GM23338 (cell line): ENCODE results near the gene MEN1. TPM values are rescaled to one million over a fixed set of nuclear protein-coding genes. Genes with fewer than 3 reads are reported as not detected.

ENCODE experiments used
- ATAC-seq: fragments of 200-7000 bp; cut with Tn5 transposase; 3 replicates; pipeline ENCODE4 v1.9.1; 2020
- DNase-seq: peaks from one replicate; pipeline ENCODE4 v3.0.0-alpha.2; 2015; ENCODE audit warnings: low spot score
- H2AFZ ChIP-seq: fragments of 200-600 bp; sonication (generic); 2 replicates; pipeline ENCODE4 v1.8.0; 2016; ENCODE audit warnings: antibody characterized with exemption, mild to moderate bottlenecking, moderate library complexity
- H3F3A ChIP-seq: fragments of 200-600 bp; sonication (generic); replicated peaks from 2 replicates; pipeline ENCODE4 v1.8.0; 2017; ENCODE audit warnings: antibody characterized with exemption, mixed run types, low read depth
- H3K27ac ChIP-seq: fragments of 200-600 bp; sonication (generic); 2 replicates; pipeline ENCODE4 v1.6.1; 2016; ENCODE audit warnings: low read depth
- H3K27me3 ChIP-seq: fragments of 200-600 bp; sonication (generic); 2 replicates; pipeline ENCODE4 v1.8.0; 2016; ENCODE audit warnings: mild to moderate bottlenecking, mixed run types, moderate library complexity; ENCODE audit not compliant: insufficient read depth
- H3K36me3 ChIP-seq: fragments of 200-600 bp; sonication (generic); 2 replicates; pipeline ENCODE4 v1.8.0; 2016; ENCODE audit warnings: mild to moderate bottlenecking; ENCODE audit not compliant: insufficient read depth
- H3K4me1 ChIP-seq: fragments of 200-600 bp; sonication (generic); 2 replicates; pipeline ENCODE4 v1.8.0; 2016; ENCODE audit warnings: mild to moderate bottlenecking, moderate library complexity; ENCODE audit not compliant: insufficient read depth
- H3K4me2 ChIP-seq: fragments of 200-600 bp; sonication (generic); 2 replicates; pipeline ENCODE4 v1.7.1; 2017; ENCODE audit warnings: mixed run types
- H3K4me3 ChIP-seq: fragments of 200-600 bp; sonication (generic); 2 replicates; pipeline ENCODE4 v1.6.1; 2016; ENCODE audit warnings: mixed run types
- H3K79me2 ChIP-seq: fragments of 200-600 bp; sonication (generic); replicated peaks from 2 replicates; pipeline ENCODE4 v1.8.0; 2017; ENCODE audit warnings: mild to moderate bottlenecking; ENCODE audit not compliant: insufficient read depth
- H3K9me2 ChIP-seq: fragments of 200-600 bp; sonication (generic); 2 replicates; pipeline ENCODE4 v1.8.0; 2017; ENCODE audit not compliant: insufficient read depth
- H4K20me1 ChIP-seq: fragments of 200-600 bp; sonication (generic); replicated peaks from 2 replicates; pipeline ENCODE4 v1.8.0; 2017; ENCODE audit warnings: mild to moderate bottlenecking; ENCODE audit not compliant: insufficient read depth
- H3K27ac Mint-ChIP-seq: 2 replicates; pipeline ENCODE4 v1.8.0; 2020; ENCODE audit warnings: inconsistent platforms, mild to moderate bottlenecking, moderate library complexity, mixed read lengths
- H3K27me3 Mint-ChIP-seq: 3 replicates; pipeline ENCODE4 v1.8.0; 2022; ENCODE audit warnings: low read depth, mild to moderate bottlenecking, moderate library complexity, mixed read lengths, inconsistent platforms; ENCODE audit not compliant: insufficient read depth, poor library complexity
- H3K36me3 Mint-ChIP-seq: 3 replicates; pipeline ENCODE4 v1.8.0; 2021; ENCODE audit warnings: low read depth, mild to moderate bottlenecking, inconsistent platforms, moderate library complexity, mixed read lengths
- H3K4me1 Mint-ChIP-seq: 3 replicates; pipeline ENCODE4 v1.8.0; 2020; ENCODE audit warnings: mild to moderate bottlenecking, inconsistent platforms, mixed read lengths
- H3K4me3 Mint-ChIP-seq: 3 replicates; pipeline ENCODE4 v1.8.0; 2021; ENCODE audit warnings: moderate library complexity, mild to moderate bottlenecking, inconsistent platforms, mixed read lengths
- H3K9me3 Mint-ChIP-seq: 3 replicates; pipeline ENCODE4 v1.8.0; 2020; ENCODE audit warnings: moderate library complexity, mild to moderate bottlenecking, inconsistent platforms, mixed read lengths
- CREB1 ChIP-seq: fragments of 250-450 bp; sonication (Bioruptor Pico); IDR thresholded peaks from 2 replicates; pipeline ENCODE4 v1.5.0; 2020; ENCODE audit warnings: low read depth, mild to moderate bottlenecking, moderate library complexity
- ETS1 ChIP-seq: IDR thresholded peaks from 2 replicates; pipeline ENCODE4 v1.6.1; 2016; ENCODE audit warnings: antibody characterized with exemption
- EZH2phosphoT487 ChIP-seq: fragments of 200-600 bp; sonication (generic); IDR thresholded peaks from one replicate; pipeline ENCODE4 v1.8.1; 2018; ENCODE audit warnings: antibody characterized with exemption; ENCODE audit not compliant: unreplicated experiment
- JUNB ChIP-seq: IDR thresholded peaks from one replicate; pipeline ENCODE4 v1.6.1; 2016; ENCODE audit warnings: antibody characterized with exemption; ENCODE audit not compliant: unreplicated experiment
- NANOG ChIP-seq: IDR thresholded peaks from 2 replicates; pipeline ENCODE4 v1.6.1; 2016; ENCODE audit warnings: antibody characterized with exemption, borderline replicate concordance
- STAT1 ChIP-seq: IDR thresholded peaks from one replicate; pipeline ENCODE4 v1.6.1; 2016; ENCODE audit warnings: antibody characterized with exemption; ENCODE audit not compliant: unreplicated experiment
- ZNF462 ChIP-seq: fragments of 250-450 bp; sonication (Bioruptor Pico); IDR thresholded peaks from 2 replicates; pipeline ENCODE4 v1.5.0; 2020; ENCODE audit warnings: mild to moderate bottlenecking, moderate library complexity
- polyA plus RNA-seq: library from polyadenylated mRNA; unstranded; fragments of >200 nt; fragmentation: Nextera tagmentation; extraction: Ambion mirVana; gene quantifications from 2 replicates; pipeline ENCODE4 v1.2.1, GENCODE V29; 2016
- total RNA-seq: library from RNA; depleted of rRNA; stranded (reverse); fragments of >200 nt; shearing (Covaris generic); gene quantifications from 2 replicates; pipeline ENCODE4 v1.2.3, GENCODE V29; 2014

Gene MEN1
- total and polyA plus RNA-seq, 2 experiments from 2014 or later, result 31.6 to 45.2 TPM

GRCh38 chr11:64855596-64856304 lies 45.4 kb upstream of the MEN1 start (continued):
- TF ChIP-seq ZNF462 (no peak), CREB1 (CRISPR knock-in tag) (no peak), STAT1 (no peak), ETS1 (no peak)

GRCh38 chr11:64854534-64855502 lies 44.5 kb upstream of the MEN1 start:
- no peak for DNase-seq
- no peak overlapping the region for H3K4me2 ChIP-seq
- no peak for TF ChIP-seq JUNB
- TF ChIP-seq EZH2phosphoT487, result no peak
- no peak for TF ChIP-seq STAT1
- no peak for TF ChIP-seq NANOG

More at GRCh38 chr11:64854534-64855502, 44.5 kb upstream of the MEN1 start:
- no peaks in the 10 kb centered on the region for H3K36me3 ChIP-seq
- no peak overlapping the region for H3K4me3 ChIP-seq
- Mint-ChIP-seq H3K27me3 (peaks cover 10% of the 10 kb centered on the region), H3K4me3 (no peak overlapping the region; the same call in 2 of the 3 replicates), H3K4me1 (peaks cover 19% of the 10 kb centered on the region), H3K9me3 (no peaks in the 10 kb centered on the region), H3K36me3 (no peaks in the 10 kb centered on the region; the same call in 2 of the 3 replicates), H3K27ac (peak overlapping the region; percentile 66; the same call in 1 of the 2 replicates)
- no peak overlapping the region for H2AFZ ChIP-seq
- no peak overlapping the region for H3K27ac ChIP-seq
- no peaks in the 10 kb centered on the region for H3K9me2 ChIP-seq
- no peak; the same call in 2 of the 3 replicates for ATAC-seq
- peaks cover 4% of the 10 kb centered on the region; the same call in 1 of the 2 replicates for H3K4me1 ChIP-seq
- H3F3A ChIP-seq, result no peaks in the 10 kb centered on the region
- H3K79me2 ChIP-seq, result no peaks in the 10 kb centered on the region
- no peaks in the 10 kb centered on the region for H4K20me1 ChIP-seq
- no peaks in the 10 kb centered on the region for H3K27me3 ChIP-seq
